Measurements from ENCODE around the gene OPCML.

Gene OPCML

DNA sequence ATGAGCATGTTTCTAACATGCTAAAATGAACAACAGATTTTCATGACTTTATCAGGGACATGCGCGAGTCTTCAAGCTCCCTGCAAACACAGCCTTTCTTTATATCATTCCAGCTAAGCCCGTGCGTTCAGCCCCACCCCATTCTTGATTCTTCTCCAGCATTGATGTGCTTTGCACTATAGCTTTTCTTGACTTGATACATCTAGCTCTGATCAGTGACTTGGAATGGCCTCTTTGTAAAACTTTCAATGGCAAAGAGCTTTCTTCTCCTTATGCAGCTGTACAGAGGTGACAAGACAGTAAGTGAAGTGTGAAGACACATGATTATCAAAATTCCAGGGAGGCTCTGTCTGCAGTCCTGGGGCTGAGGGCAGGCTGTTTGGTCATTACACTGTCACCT is 561.0 kb downstream of the OPCML start:
- DNase-seq, result no peak

DNA sequence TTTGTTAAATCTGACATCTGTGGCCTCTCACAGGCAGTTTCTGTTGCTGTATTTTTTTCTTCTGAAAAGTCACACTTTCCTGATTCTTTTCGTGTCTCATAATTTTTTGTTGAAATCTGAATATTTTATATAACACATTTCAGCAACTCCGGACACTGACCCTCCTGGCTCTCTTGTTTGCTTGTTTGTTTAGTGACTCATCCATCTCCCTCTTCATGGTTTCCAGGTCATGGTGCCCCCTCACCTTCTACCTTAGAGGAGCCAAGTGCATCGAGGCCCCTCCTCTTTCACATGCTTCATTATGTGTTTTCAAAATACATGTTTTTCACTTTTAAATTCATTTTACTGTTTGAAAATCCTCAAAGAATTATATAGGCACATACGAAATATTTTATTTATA is 562.4 kb downstream of the OPCML start:
- no peak for DNase-seq

GRCh38 chr11:132962041-132962440 is 570.3 kb downstream of the OPCML start:
- DNase-seq, result no peak

- no peak for DNase-seq
These were observed 570.8 kb downstream of the OPCML start for GRCh38 chr11:132961453-132961852.

DNA sequence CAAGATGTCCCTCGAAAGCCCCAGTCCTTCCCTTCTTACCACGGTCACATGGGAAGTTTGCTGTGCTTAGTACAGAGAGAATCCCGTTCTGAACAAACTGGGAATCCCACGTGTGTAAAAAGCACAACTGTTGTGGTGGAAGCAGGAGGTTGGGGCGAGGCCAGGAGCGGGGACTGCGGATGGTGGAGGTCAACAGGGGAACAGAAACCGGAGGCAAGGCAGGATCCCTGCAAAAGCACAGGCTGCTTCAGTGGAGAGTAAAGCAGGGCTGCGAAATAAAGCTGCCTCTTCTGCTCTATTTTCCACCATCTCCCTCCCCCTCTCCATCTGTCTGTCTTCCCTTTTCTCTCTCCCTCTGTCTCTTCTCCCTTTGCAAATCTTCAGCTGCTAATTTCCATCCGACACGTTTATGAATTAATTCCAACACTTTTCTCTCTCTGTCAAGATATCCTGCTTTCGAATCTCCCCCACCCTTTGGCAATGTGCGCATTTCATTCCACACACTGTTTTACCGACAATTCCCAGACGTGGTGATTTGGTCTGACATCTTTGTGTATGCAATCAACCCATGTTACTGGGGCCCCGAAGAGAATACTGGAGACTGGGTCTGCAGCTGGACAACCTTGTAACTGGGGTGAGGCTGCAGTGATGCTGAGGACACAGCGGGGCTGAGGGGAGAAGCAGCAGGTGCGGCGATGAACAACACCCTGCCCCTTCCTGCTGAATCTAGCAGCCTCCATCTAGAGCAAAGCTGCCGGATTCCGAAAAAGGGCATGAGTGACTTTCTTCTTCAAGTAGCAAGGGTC is 571.8 kb downstream of the OPCML start:
- no peak for DNase-seq

- no peak for DNase-seq
These were observed 572.6 kb downstream of the OPCML start for GRCh38 chr11:132959693-132960092.

- no peak for DNase-seq
These were observed 574.4 kb downstream of the OPCML start for GRCh38 chr11:132957881-132958280.

- DNase-seq, result no peak
These were observed 584.0 kb downstream of the OPCML start for GRCh38 chr11:132948252-132948651.

DNA sequence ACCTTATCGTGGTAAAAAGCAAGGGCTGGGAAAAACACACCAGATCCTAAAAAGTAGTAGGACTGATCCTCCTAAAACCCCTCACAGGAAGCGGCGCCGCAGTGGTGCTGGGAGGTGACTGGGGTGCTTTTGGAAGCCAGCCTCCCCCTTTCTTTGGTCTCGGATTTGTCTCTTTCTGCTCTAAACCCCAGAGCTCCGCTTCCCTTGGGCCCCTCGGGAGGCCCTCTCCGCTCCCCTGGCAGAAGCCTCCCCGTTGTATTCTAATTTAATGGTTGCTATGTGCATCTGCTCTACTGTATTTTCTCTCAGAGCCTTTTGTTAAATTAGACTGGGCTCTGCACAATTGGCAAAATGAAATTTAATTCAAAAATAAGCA is 587.7 kb downstream of the OPCML start:
- DNase-seq, result no peak

DNA sequence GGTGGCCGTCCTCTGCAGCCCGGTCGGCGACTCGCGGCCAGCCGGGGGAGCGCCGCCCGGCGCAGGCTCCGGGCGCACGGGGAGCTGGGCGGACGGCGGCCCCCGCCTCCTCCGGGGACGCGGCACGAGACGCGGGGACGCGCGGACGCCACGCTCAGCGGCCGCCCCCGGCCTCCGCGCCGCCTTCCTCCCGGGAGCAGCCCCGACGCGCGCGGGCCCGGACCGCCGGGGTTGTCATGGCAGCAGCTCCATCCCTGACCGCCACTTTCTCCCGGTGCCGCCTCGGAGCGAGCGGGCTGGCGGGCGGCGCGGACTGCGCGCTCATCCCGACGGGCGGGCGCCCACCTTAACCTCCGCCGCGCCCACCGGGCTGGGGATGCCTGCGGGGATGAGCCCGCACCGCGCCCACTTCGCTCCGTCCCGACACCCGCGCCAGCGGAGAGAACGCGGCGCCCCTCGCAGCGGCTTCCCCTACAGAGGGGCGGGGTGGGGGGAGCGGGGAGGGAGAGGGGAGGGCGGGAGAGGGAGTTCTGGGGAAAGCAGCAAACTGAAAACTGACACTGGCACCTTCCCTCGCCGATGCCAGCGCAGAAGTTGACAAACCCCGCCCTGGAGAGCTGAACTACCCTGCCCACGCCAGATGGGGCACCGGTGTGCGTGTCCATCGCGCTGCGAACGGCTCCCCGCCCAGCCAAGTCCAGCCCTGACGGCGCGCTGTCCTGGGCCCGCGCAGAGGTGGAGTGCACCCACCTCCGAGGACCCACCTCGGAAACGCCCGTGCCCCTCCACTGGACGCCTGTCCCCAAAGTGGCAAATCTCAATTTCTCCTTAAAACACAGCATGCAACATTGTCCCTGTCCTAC is 588.4 kb downstream of the OPCML start:
- no peak for DNase-seq

DNA sequence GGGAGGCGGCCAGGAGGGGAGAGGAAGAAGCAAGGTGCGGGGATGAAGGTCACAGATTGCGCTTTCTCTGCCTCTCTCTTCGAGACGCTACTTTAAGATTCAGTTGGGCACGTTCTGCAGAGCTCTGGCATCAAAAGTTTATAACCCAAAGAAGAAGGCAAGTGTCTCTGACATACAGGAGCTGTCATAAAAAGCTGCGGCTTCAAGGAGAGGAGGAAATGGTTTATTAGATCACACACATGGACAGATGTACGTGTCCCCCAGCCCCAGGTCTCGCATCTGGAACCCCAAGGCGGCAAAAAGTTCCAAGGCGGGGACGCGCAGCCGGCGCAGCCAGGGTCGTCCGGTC is 589.0 kb downstream of the OPCML start:
- DNase-seq, result no peak

DNA sequence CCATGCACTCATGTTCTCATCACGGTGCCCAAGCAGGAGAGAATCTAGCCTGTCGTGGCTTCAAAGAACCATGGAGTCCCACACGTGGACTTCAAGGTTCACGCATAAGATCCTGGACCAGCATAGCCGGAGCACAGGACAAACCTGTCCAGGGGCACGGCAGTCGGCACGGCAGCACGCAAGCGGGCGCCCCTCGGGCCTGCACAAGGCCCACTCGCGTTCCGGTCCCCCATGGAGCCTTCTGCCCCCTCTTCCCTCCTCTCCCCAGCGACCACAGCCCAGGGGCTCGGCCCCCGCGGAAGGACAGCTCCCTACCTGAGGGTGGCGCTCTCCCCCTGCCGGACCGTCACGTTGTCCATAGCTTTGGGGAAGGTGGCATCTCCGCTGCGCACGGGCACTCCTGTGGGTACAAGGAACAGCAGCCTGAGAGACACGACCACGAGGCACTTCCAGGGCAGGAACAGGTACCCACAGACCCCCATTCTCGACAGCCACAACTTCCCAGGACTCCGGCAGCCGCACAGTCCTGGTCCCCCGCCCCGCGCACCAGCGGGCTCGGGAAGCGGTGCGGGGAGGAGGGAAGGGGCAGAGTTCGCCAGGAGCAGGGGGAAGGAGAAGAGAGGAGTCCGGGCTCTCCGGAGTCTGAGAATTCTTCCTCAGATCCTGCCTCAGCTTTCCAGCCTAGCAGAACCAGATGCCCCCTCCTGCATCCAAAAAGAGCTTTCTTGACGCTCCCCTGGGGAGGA is 589.5 kb downstream of the OPCML start:
- DNase-seq, result no peak

- no peak for DNase-seq
These were observed 590.5 kb downstream of the OPCML start for GRCh38 chr11:132941761-132942160.

GRCh38 chr11:132941024-132941646 is 591.2 kb downstream of the OPCML start:
- DNase-seq, result peak in 1 of 2 donors; percentile 5

DNA sequence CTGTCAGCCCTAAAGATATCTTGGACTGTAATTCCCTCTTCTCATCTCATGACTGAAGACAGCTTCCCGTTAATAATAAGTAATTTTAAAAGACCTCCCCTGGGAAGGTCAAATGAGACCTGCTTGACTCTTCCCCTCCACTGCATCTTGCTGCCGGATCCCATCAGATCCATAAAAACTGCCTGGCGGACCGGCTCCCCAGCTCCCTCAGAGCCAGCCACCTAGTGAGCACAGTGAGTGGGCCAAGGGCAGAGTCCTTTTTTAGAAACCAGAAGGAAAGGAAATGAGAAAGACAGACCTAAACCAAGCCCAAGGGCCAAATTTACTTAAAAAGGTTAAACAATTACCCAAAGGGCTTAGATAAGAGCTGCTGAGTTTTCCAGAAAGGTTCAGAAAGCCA is 595.3 kb downstream of the OPCML start:
- no peak for DNase-seq

DNA sequence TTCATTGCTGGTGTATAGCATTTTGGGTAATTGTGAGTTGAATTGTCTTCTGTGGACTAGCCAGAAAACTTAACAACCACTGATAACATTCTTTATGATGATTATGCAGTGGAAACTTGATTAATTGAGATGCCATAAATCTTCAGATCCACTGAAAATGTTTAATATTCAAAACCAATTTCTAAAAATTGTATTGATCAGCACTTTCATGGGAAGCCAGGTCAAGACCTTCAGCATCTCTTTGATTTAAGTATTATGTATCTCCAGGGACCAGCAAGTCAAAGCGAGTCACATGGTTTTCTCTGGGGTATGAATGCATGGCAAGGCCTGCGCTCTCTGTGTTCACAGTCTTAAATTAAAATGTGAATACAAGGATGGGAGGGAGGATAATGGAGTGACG is 596.9 kb downstream of the OPCML start:
- DNase-seq, result no peak

DNA sequence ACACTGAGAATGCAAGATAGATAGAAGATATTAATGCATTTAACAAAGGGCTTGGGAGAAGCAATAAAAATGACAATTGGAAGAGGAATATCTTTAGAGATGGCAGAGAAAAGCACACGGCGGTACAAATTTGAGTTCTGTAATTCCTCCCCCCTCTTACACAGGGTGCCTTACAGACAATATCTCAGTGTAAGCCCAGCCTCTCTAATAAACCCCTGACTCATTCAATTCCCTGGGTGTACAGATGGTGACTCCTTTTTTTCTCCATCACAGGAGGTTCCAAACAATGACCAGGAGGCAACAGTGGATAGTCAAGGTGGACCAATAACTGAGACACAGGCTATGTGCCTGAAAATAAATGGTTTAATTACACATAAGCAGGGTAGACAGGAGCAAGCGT is 598.6 kb downstream of the OPCML start:
- DNase-seq, result no peak

DNA sequence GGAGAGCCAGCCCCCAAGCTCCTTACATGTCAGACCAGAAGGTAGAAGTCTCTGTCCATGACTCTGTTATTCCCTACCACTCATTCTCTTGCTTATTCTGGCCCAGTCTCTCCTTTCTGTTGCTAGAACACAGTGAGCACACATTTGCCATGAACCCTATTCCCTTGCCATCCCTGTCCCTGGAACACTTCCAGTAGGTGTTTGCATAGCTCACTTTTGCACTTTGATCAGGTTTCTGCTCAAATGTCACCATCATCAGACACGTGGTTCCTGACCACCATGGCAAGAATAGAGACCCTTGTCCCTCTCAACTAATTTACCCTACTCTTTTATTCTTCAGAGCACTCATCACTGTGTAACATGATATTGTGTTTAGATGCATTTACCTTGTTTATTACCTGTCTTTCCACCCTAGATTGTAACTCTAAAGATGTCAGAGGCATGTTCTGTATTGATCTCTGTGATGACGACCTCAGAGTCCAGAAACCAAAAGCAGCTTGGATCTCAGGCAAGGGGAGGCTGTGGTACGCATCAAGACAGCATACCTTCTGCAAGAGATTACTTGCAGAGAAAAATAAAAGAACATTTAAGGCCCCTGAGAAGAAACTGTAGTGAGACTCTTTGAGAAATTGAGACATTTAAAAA is 606.4 kb downstream of the OPCML start:
- DNase-seq, result no peak

DNA sequence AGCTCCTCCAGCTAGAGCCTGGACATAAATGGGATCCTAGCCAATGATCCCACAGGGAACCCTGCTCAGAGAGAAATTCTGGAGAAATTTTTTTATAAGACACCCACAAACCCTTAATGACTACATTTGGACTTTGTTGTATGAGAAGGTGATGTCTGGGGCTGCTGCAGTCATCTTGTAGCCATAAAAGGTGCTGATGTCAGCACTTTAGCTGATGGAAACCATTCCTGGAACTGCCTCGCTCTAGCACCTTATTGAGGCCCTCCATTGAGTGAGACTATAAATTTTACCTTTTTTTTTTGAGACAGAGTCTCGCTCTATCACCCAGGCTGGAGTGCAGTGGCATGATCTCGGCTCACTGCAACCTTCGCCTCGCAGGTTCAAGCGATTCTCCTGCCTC is 610.7 kb downstream of the OPCML start:
- no peak for DNase-seq

DNA sequence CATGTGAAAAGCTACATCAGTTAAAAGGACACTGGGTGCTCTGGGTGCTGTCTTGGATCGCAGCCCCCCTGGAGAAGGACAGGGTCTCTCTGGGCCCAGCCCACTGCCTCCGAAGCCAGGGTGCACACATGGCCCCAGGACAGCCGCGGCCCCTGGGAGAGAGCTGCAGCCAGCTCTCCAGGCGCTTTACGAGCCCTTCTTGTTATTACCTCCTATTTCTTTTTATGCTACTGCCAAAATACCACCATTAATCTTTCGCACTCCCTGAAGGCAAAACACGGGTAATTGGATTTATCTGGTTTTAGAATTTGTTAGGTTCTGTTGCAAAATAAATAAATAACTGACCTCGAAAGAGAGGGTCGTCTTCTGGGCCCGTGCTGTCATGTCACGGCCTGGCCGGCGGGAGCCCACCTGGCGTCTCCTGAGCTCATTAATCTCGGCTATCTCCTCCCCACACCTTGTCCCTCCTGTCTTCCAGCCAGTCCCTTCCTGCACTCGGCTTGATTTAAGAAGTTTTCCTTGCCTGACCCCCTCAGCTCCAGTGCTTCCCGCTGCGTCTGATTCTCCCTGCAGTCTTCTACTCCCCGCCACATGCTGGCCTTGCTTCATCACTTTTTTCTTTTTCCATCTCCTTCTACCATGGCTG is 611.7 kb downstream of the OPCML start:
- DNase-seq, result no peak

GRCh38 chr11:132914600-132914999 is 617.7 kb downstream of the OPCML start:
- no peak for DNase-seq

DNA sequence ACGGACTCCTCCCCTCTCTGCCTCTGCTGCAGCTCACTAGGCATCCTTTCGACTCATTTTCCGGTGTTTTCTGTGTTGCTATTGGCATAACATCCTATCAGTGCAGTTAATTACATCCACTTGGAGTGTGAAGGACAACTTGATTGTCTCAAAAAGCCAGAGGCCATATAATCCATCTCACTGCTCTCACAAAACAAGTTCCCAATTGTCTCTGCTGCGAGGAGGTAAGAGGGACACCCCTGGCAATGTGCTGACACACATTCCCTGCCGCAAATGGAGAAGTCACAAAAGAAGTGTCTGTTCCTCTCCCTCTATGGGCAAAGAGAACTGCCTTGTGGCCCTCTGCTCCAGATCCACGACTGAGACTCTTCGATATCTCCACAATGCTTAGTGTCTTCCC is 618.4 kb downstream of the OPCML start:
- no peak for DNase-seq

All from CD4-positive, alpha-beta T cell treated with Interferon alpha-2 for 1 hour (primary cell).